NCI-H2171 treated with DMSO at 0.1 percent for 48 hours (cell line): ENCODE data around the gene BMP5.

ENCODE experiments used
- DNase-seq: peaks from one replicate; lab custom pipeline; 2025; lab: John Stamatoyannopoulos, UW

BMP5 gene

GRCh38 chr6:55872866-55873265, 2.5 kb downstream of the BMP5 start:
- DNase-seq: no peak

- DNase-seq: no peak
These were observed 5.1 kb downstream of the BMP5 start for GRCh38 chr6:55870181-55870813.

- DNase-seq: no peak
These were observed 5.7 kb downstream of the BMP5 start for GRCh38 chr6:55869674-55870073.

DNA sequence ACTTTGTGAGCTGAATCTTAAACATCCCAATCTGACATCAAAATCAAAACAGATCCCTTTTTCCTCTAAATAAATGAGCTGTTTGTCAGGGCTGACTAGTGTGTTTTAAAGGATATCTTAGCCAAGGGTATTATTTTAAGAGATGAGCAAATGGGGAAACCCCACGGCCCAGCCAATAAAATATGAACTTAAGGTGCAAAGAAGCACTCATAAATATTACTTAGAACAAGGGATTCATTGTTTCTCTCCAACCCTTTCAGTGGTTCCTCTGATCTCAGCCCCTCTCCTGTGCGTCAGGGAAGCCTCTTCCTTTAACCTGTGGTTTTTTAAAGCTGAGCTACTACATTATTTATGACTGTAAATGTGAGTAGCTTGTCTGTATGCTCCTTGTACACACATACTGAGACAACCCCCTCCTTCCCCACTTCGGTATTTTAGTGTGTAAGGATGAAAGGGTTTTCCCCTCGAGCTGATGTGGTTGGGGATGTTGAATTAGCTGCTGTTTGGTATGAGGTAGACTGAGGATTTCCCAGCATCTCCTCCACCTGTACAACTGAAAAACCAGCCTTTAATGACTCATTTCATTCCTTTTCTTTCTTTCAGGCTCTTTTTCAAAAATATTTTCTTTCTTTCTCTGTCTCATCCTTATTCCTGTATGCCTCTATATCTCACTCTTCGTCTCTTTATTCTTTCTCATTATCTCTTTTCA, 6.5 kb downstream of the BMP5 start:
- no peak for DNase-seq

DNA sequence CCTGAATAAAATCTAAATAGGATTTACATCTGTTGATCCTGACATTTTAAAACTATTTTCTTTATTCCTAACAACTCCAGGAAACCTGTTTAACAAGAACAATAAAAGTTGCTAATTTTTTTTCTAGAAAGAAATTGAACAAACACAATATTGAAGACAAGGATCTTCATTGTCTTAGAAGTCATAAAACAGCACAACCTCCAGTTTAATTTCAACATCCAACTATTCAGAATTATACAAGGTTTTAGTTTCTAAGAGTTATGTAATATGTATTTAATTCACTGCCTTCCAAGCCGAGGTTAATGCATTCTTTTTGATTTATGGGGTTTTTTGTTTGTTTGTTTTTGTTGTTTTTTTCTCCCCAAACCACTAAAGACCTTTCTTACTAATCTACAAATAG, 7.2 kb downstream of the BMP5 start:
- no peak for DNase-seq

DNA sequence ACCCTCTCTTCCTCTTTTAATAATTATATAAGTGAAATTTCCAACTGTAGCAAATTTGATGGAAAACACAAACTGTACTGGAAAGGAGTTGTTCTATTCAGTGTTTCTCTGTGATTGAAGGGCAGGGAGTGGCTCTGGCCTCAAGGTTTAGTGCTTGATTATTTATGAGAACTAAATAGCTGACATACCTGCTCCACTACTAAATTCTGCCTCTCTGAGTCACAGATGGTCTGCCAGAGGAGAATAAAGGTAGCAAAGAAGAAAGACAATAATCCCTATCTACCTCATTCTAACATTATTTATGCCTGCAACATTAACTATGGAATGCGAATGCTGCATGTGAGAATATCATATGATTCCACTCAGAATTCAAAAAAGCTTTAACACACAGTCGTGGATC, 9.3 kb downstream of the BMP5 start:
- DNase-seq: no peak

DNA sequence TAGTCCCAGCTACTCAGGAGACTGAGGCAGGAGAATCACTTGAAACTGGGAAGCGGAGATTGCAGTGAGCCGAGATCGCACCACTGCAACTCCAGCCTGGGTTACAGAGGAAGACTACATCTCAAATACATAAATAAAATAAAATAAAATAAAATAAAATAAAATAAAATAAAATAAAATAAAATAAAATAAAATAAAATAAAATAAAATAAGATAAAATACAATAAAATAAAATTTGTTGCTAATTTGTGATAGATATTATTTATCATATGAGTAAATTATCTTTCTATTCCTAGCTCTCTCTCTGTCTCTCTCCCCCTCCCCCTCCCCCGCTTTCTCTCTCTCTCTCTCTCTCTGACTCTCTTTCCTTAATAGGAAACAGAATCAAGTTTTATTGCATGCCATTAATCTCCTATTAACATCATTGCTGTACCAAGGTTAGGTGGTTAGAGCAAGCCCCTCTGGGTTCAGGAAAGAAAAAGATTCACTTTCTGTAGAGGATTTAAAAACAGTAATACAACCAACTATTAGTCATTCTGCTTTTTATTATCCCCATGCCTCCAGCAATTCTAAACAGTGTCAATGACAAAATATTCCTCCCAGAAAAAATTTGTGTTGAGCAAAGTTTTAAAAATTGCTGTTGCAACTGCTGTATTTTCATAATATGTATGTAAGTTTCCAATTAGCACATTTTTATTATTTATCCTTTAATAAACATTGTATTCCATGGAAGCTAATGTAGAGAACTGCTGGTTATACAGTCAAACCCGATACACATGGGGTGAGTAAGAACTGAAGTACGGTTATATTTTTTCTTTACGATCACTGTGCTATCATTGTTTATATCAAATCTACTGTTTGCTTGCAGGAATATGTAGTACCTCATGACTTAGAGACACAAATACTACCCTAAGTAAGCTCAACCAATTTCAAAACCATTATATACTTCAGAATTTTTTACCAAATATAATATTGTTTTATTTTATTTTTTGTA, 22.1 kb downstream of the BMP5 start:
- no peak for DNase-seq

- no peak for DNase-seq
These were observed 34.0 kb downstream of the BMP5 start for GRCh38 chr6:55841341-55841740.

- no peak for DNase-seq
These were observed 36.3 kb downstream of the BMP5 start for GRCh38 chr6:55839080-55839479.

- no peak for DNase-seq
These were observed 38.4 kb downstream of the BMP5 start for GRCh38 chr6:55836945-55837344.

GRCh38 chr6:55836481-55836880, 38.9 kb downstream of the BMP5 start:
- DNase-seq: no peak

DNA sequence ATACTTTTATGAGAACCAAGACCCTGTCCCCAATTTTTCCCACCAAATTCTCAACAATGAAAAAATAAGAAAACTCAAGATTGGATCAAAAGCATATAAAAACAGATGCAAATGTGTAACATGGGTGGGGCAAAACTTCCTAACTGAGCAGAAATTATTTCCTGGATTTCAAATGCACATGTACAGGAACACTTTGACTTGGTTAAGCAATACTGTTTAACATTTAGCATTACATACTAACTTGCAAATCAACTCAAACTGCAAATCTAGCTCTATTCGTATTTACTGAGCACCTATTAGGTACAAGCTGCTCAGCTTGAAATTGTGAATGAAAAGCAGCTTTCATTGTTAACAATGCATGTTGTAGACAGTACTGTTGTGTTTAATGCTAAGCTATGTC, 40.2 kb downstream of the BMP5 start:
- DNase-seq: no peak

- no peak for DNase-seq
These were observed 42.1 kb downstream of the BMP5 start for GRCh38 chr6:55833284-55833683.

- DNase-seq: no peak
These were observed 47.4 kb downstream of the BMP5 start for GRCh38 chr6:55827818-55828522.

- no peak for DNase-seq
These were observed 48.4 kb downstream of the BMP5 start for GRCh38 chr6:55826941-55827340.

GRCh38 chr6:55825402-55826051, 49.9 kb downstream of the BMP5 start:
- DNase-seq: no peak

DNA sequence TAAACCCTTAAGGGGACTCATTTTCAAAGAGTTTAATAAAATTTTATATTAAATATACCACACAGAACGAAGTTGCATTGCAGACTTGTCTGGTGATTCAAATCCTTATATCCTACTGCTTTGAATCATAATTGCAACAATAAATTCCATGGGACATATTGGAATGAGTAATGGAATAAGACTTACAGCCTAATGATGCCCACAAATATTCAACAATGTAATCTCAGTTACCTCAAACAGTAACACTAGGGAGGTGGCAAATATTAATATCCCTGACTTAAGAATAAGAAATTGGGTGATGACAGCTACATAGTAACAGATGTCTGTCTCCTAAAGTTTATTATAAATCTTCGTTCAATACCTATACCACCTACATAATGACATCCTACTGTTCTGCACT, 52.6 kb downstream of the BMP5 start:
- DNase-seq: no peak

GRCh38 chr6:55822005-55822404, 53.4 kb downstream of the BMP5 start:
- DNase-seq: no peak

DNA sequence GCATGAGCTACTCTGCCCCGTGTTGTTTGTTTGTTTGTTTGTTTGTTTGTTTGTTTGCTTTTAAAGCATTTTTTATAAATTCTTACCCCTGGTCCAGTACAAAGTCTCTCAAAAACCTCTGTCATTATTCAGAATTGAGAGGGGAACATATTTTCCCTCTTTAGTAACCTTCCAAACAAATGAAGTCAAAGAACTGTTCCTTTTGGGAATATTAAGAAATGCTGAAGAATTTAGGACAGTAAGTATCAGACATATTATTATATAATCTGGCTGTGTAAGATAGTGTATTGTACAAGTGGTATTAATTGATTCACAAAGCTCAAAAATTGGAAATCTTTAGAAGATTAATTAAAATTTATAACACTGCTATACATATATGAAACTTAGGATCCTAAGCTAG, 54.7 kb downstream of the BMP5 start:
- DNase-seq: no peak

DNA sequence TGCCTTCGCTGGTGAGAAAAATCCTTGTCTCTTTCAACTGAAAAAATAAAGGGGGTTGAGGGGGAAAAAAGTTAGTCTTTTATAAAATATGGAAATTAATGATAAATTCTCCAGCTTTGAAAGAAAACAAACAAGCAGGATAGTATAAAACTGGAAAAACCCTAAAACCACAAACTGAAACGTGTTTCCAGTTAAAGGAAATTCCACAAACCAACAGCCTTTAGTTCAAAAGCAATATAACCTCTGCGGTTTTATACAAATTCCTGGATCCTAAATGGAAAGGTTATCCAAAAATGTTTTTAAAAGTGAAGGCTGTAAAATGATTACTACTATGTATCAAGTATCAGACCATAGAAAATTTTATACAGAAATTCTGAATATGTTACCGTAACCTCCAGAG, 55.6 kb downstream of the BMP5 start:
- DNase-seq: no peak

DNA sequence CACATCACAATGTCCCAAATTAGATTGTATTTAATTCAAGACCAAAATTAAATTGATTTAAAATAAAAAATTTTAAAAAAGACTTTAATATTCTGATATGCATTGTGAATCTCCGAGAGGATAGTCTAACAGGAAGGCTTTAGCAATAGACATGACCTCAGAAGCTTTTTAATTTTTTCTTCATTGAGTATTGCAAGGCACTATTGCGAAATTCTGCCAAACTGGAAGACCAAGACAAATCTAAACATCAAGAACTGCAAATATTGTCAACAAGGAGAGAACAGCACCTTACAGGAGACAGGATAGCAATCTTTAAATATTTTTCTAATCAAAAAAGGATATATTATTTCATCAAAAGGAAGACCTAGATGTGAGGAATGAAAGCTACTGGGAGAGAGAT, 56.9 kb downstream of the BMP5 start:
- no peak for DNase-seq

- no peak for DNase-seq
These were observed 62.9 kb downstream of the BMP5 start for GRCh38 chr6:55812509-55812908.
